ENCODE measurements around the gene CAMK2A.

DNA sequence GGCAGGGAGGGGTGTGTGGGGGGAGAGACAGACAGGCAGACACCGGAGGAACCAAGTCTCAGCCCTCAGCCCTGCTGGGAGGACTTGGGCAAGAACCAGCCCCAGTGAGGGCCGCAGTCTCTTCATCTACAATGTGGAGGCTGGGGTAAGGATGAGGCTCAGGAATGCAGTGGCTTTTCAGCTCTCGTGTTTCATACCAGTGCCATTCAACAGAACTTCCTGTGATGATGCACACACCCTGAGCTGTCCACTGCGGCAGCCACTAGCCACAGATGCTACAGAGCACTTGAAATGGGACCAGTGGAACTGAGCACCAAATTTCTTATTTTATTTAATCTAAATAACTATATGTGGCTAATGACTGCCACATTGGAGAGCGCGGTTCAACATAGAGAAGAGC is 10.7 kb downstream of the CAMK2A start:
- TF ChIP-seq, protein P1, sequence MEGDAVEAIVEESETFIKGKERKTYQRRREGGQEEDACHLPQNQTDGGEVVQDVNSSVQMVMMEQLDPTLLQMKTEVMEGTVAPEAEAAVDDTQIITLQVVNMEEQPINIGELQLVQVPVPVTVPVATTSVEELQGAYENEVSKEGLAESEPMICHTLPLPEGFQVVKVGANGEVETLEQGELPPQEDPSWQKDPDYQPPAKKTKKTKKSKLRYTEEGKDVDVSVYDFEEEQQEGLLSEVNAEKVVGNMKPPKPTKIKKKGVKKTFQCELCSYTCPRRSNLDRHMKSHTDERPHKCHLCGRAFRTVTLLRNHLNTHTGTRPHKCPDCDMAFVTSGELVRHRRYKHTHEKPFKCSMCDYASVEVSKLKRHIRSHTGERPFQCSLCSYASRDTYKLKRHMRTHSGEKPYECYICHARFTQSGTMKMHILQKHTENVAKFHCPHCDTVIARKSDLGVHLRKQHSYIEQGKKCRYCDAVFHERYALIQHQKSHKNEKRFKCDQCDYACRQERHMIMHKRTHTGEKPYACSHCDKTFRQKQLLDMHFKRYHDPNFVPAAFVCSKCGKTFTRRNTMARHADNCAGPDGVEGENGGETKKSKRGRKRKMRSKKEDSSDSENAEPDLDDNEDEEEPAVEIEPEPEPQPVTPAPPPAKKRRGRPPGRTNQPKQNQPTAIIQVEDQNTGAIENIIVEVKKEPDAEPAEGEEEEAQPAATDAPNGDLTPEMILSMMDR (conservative IDR thresholded peaks at IDR 0.05) = no peak
- TF ChIP-seq EZH2 (IDR thresholded peaks at IDR 0.05; ENCODE audit: low read depth) = no peak
